Stimulated activated CD4-positive, alpha-beta T cell treated with anti-CD3 and anti-CD28 coated beads, TNF-alpha, amount 100 ng/mL, for 4 hours (primary cell): ENCODE results near the gene DUOXA1.
"Not testable (repeated sequence)": the region's sequence is repeated elsewhere in the genome, so short reads cannot be mapped to it uniquely, and the experiment has no call there.

ENCODE experiments used
- DNase-seq, 3 experiments: peaks; one replicate each; pipeline ENCODE4 v3.0.0-alpha.2; 2020; ENCODE audit warnings: low read depth in 3 of 3

The DUOXA1 gene

GRCh38 chr15:45150997-45151396 lies 21.3 kb upstream of the DUOXA1 start:
- DNase-seq, result no peak

GRCh38 chr15:45150481-45150880 lies 20.8 kb upstream of the DUOXA1 start:
- no peak for DNase-seq

- DNase-seq, result no peak
These were observed 19.4 kb upstream of the DUOXA1 start for GRCh38 chr15:45149060-45149459.

GRCh38 chr15:45148076-45149059 lies 18.7 kb upstream of the DUOXA1 start:
- DNase-seq, result no peak

GRCh38 chr15:45147606-45148005 lies 17.9 kb upstream of the DUOXA1 start:
- DNase-seq, result no peak

- no peak for DNase-seq
These were observed 16.7 kb upstream of the DUOXA1 start for GRCh38 chr15:45146405-45146804.

- DNase-seq, result no peak
These were observed 15.1 kb upstream of the DUOXA1 start for GRCh38 chr15:45144775-45145174.

GRCh38 chr15:45143946-45144345 lies 14.3 kb upstream of the DUOXA1 start:
- DNase-seq, result no peak

- DNase-seq, result no peak
These were observed 13.4 kb upstream of the DUOXA1 start for GRCh38 chr15:45143056-45143455.

GRCh38 chr15:45141386-45141785 lies 11.7 kb upstream of the DUOXA1 start:
- no peak for DNase-seq

- no peak for DNase-seq
These were observed 11.0 kb upstream of the DUOXA1 start for GRCh38 chr15:45140557-45141250.

- no peak for DNase-seq
These were observed 10.1 kb upstream of the DUOXA1 start for GRCh38 chr15:45139770-45140169.

- no peak for DNase-seq
These were observed 9.4 kb upstream of the DUOXA1 start for GRCh38 chr15:45138814-45139765.

- DNase-seq, result no peak
These were observed 8.0 kb upstream of the DUOXA1 start for GRCh38 chr15:45137703-45138102.

GRCh38 chr15:45136378-45136764 lies 6.7 kb upstream of the DUOXA1 start:
- DNase-seq, result no peak

GRCh38 chr15:45135705-45136377 lies 6.2 kb upstream of the DUOXA1 start:
- not testable (repeated sequence) for DNase-seq

- no peak for DNase-seq
These were observed 5.3 kb upstream of the DUOXA1 start for GRCh38 chr15:45134682-45135604.

GRCh38 chr15:45134046-45134445 lies 4.4 kb upstream of the DUOXA1 start:
- no peak for DNase-seq

- no peak for DNase-seq
These were observed 3.9 kb upstream of the DUOXA1 start for GRCh38 chr15:45133561-45133920.
